ENCODE results near the gene OR5K2.

OR5K2 gene

DNA sequence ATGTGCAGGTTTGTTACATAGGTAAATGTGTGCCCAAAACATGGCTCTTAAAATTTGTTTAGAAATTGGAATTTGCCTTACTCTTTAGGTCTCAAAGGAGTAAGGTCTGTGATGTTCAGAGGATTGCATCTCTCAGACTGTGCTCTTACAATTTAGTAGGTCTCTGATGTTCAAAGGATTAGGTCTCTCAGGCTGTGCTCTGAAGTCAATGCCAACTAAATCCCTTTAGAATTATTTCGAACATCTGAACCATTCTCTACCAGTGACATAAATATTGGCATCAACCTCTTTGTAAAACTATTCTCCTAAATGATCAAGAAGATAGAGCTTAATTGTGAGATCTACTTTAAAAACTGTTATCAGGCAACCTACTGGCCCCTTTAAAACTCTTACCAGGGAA lies 34.6 kb upstream of the OR5K2 start, which contains the start of gene OR5K1:
Gene OR5K1, plus strand, starts transcription at position 301 of the 400 bp plus-strand sequence. CDS start 6,376 bp downstream, outside the sequence.
- no peak for TF ChIP-seq CTCF (IDR thresholded peaks at IDR 0.05; ENCODE audit: borderline replicate concordance, insufficient read depth, low read depth, low read length)
- H3K4me3 ChIP-seq (ENCODE audit: low read depth, low read length): no peak within 1 kb of the TSS

- TF ChIP-seq CTCF (IDR thresholded peaks at IDR 0.05; ENCODE audit: borderline replicate concordance, insufficient read depth, low read depth, low read length): no peak
- H3K4me3 ChIP-seq (ENCODE audit: low read depth, low read length): no peak overlapping the region
These were observed 14.6 kb upstream of the OR5K2 start for GRCh38 chr3:98482717-98483482.

DNA sequence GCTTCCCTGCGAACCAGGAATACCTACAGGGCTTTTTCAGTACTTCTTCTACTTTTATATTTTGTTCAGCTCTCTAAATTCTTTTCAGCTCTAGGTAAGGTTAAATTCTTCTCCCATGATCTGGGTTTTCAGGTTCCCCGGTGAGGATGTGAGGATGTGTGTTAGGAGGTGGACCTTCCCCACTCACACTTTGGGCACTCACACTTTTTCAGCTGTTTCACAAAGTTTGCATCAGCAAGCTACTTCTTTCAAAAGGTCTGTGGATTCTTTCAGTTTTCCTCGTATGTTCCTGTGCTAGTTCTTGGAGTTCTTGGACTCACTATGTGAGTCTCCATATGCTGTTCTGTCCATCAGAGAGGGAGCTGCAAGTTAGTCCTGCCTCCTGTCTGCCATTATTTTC lies 13.9 kb upstream of the OR5K2 start:
- TF ChIP-seq CTCF (IDR thresholded peaks at IDR 0.05; ENCODE audit: borderline replicate concordance, insufficient read depth, low read depth, low read length): no peak
- H3K4me3 ChIP-seq (ENCODE audit: low read depth, low read length): no peak overlapping the region

DNA sequence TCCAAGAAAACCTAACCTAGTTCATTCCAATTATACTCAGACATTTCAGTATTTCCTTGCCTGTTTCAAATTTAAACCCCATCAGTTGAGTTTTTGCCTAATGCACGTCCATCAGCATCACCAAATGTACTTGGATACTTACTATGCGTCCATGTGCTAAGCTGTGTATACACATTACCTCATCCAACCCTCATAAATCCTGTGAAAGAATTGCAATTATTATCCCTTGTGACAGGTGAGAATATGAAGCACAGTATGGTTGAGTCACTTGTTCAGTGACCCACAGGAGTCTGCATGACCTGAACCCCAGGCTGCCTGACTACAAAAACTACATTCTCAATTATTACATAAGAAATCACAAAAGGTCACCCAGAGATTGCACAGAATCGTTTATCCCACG lies 2.5 kb downstream of the OR5K2 start:
- no peak overlapping the region for H3K4me3 ChIP-seq (ENCODE audit: low read depth, low read length)
- no peak for TF ChIP-seq CTCF (IDR thresholded peaks at IDR 0.05; ENCODE audit: borderline replicate concordance, insufficient read depth, low read depth, low read length)

- TF ChIP-seq CTCF (IDR thresholded peaks at IDR 0.05; ENCODE audit: borderline replicate concordance, insufficient read depth, low read depth, low read length): no peak
- H3K4me3 ChIP-seq (ENCODE audit: low read depth, low read length): no peak overlapping the region
These were observed 3.8 kb downstream of the OR5K2 start for GRCh38 chr3:98501270-98501669.

- H3K4me3 ChIP-seq (ENCODE audit: low read depth, low read length): no peak overlapping the region
- TF ChIP-seq CTCF (IDR thresholded peaks at IDR 0.05; ENCODE audit: borderline replicate concordance, insufficient read depth, low read depth, low read length): no peak
These were observed 4.5 kb downstream of the OR5K2 start for GRCh38 chr3:98501863-98502576.

DNA sequence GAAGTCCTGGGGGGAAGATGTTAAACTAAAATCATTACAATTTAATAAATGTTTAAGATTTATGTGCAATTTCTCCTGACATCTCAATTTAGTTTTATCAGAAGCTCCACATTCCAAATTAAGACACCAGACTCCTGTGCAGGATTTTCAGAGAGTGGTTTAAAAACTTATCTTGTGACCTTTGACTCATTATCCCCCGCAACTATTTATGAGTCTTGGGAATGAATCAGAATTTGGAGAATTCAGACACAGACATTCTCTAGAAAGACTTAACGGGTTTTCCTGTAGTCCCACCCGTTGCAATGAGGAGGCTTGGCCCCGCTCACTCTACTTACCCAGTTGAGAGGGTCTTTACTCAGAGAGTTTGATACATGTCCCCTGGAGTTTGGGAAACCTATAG lies 7.1 kb downstream of the OR5K2 start:
- no peak overlapping the region for H3K4me3 ChIP-seq (ENCODE audit: low read depth, low read length)
- TF ChIP-seq CTCF (IDR thresholded peaks at IDR 0.05; ENCODE audit: borderline replicate concordance, insufficient read depth, low read depth, low read length): no peak

All from GM12875 (cell line).